HL-60 (cell line): ENCODE measurements around the gene BIRC7.
A peak's percentile ranks its signal among the peaks of the same experiment; 100 is the strongest.
"Not testable (repeated sequence)": the region's sequence is repeated elsewhere in the genome, so short reads cannot be mapped to it uniquely, and the experiment has no call there.

Experiments
- DNase-seq, 2 experiments: peaks; one replicate each; pipeline ENCODE4 v3.0.0-alpha.2; 2010 to 2020; ENCODE audit warnings: low read depth in 1 of 2, low spot score in 1 of 2
- H3K27ac ChIP-seq: fragments of 250-450 bp; sonication (Bioruptor Pico); replicated peaks from 2 replicates; pipeline ENCODE4 v1.5.1; 2020; ENCODE audit warnings: mild to moderate bottlenecking, moderate library complexity
- H3K27me3 ChIP-seq: fragments of 250-450 bp; sonication (Bioruptor Pico); 2 replicates; pipeline ENCODE4 v1.5.1; 2021; ENCODE audit warnings: mild to moderate bottlenecking, moderate library complexity; ENCODE audit not compliant: insufficient read depth, poor library complexity, severe bottlenecking
- H3K4me3 ChIP-seq: replicated peaks from 2 replicates; pipeline ENCODE4 v1.5.1; 2011; ENCODE audit warnings: mild to moderate bottlenecking, control low read depth, low read length; ENCODE audit not compliant: insufficient read depth
- GABPA ChIP-seq: IDR thresholded peaks from 2 replicates; pipeline ENCODE4 v1.6.1; 2012; ENCODE audit warnings: low read depth
- POLR2AphosphoS5 ChIP-seq: IDR thresholded peaks from 2 replicates; pipeline ENCODE4 v1.6.1; 2012; ENCODE audit warnings: low read depth
- SPI1 ChIP-seq: IDR thresholded peaks from 2 replicates; pipeline ENCODE4 v1.6.1; 2012; ENCODE audit warnings: low read depth, mild to moderate bottlenecking, borderline replicate concordance
- TF ChIP-seq, protein P1 (sequence below): IDR thresholded peaks from one replicate; pipeline ENCODE4 v1.5.1; 2011; ENCODE audit warnings: low read length, control low read depth, inconsistent platforms; ENCODE audit not compliant: insufficient read depth
- TF ChIP-seq, protein P2 (sequence below): IDR thresholded peaks from 2 replicates; pipeline ENCODE4 v1.6.1; 2012; ENCODE audit warnings: low read depth; ENCODE audit not compliant: insufficient replicate concordance

BIRC7 gene

DNA sequence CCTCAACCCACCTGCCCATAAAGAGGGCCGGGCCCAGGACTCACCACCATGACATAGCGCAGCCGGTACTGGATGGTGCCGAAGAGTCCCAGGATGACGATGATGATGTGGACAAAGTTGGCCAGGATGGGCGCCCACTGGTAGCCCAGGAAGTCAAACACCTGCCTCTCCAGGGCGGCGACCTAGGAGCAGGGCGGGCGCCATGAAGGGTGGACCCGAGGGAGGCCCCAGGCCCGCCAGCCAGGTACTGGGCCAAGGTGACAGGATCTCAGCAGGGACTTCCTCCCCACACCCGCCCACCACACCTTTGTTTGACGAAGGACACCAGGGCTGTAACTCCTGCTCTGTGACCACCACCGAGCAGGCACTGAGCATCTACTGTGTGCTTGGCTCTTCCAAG is 14.2 kb downstream of the BIRC7 start:
- Histone ChIP-seq H3K27me3 (peaks cover 38% of the 10 kb centered on the region), H3K27ac (no peak overlapping the region), H3K4me3 (no peak overlapping the region)
- TF ChIP-seq POLR2AphosphoS5 (no peak), SPI1 (no peak), GABPA (no peak)
- TF ChIP-seq, protein P1, sequence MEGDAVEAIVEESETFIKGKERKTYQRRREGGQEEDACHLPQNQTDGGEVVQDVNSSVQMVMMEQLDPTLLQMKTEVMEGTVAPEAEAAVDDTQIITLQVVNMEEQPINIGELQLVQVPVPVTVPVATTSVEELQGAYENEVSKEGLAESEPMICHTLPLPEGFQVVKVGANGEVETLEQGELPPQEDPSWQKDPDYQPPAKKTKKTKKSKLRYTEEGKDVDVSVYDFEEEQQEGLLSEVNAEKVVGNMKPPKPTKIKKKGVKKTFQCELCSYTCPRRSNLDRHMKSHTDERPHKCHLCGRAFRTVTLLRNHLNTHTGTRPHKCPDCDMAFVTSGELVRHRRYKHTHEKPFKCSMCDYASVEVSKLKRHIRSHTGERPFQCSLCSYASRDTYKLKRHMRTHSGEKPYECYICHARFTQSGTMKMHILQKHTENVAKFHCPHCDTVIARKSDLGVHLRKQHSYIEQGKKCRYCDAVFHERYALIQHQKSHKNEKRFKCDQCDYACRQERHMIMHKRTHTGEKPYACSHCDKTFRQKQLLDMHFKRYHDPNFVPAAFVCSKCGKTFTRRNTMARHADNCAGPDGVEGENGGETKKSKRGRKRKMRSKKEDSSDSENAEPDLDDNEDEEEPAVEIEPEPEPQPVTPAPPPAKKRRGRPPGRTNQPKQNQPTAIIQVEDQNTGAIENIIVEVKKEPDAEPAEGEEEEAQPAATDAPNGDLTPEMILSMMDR: no peak
- TF ChIP-seq, protein P2, sequence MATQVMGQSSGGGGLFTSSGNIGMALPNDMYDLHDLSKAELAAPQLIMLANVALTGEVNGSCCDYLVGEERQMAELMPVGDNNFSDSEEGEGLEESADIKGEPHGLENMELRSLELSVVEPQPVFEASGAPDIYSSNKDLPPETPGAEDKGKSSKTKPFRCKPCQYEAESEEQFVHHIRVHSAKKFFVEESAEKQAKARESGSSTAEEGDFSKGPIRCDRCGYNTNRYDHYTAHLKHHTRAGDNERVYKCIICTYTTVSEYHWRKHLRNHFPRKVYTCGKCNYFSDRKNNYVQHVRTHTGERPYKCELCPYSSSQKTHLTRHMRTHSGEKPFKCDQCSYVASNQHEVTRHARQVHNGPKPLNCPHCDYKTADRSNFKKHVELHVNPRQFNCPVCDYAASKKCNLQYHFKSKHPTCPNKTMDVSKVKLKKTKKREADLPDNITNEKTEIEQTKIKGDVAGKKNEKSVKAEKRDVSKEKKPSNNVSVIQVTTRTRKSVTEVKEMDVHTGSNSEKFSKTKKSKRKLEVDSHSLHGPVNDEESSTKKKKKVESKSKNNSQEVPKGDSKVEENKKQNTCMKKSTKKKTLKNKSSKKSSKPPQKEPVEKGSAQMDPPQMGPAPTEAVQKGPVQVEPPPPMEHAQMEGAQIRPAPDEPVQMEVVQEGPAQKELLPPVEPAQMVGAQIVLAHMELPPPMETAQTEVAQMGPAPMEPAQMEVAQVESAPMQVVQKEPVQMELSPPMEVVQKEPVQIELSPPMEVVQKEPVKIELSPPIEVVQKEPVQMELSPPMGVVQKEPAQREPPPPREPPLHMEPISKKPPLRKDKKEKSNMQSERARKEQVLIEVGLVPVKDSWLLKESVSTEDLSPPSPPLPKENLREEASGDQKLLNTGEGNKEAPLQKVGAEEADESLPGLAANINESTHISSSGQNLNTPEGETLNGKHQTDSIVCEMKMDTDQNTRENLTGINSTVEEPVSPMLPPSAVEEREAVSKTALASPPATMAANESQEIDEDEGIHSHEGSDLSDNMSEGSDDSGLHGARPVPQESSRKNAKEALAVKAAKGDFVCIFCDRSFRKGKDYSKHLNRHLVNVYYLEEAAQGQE: no peak
- no peak for DNase-seq

DNA sequence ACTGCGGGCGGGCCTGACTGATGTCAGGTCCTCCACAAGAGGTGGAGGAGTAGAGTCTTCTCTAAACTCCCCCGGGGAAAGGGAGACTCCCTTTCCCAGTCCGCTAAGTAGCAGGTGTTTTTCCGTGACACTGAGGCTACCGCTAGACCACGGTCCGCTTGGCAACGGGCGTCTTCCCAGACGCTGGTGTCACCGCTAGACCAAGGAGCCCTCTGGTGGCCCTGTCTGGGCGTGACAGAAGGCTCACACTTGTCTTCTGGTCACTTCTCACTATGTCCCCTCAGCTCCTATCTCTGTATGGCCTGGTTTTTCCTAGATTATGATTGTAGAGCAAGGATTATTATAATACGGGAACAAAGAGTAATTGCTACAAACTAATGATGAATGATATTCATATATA is 15.6 kb downstream of the BIRC7 start:
- H3K27me3 ChIP-seq: peaks cover 48% of the 10 kb centered on the region
- not testable (repeated sequence) for H3K27ac ChIP-seq, H3K4me3 ChIP-seq
- peak in 1 of 2 experiments; percentile 14 for DNase-seq

DNA sequence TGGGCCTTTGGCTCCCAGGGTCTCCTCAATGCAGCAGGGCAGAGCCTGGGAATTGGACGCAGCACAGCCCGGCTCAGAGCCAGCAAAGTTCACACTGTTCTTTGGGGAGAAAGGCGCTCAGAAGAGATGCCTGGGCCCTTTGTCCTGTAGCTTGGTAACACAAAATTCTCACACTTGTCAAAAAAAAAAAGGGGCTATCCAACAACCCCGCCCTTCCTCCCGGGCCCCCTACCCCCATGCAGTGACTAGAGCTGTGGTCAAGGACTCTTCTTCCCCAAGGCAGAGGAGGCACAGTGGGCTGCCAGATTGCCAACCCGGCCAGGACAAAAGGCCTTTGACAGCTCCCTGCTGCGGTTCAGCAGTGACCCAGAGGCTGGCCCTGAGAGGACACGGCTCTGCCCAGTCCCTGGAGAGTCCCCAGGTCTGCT is 16.6 kb downstream of the BIRC7 start:
- Histone ChIP-seq H3K27me3 (peaks cover 42% of the 10 kb centered on the region), H3K27ac (no peak overlapping the region), H3K4me3 (no peak overlapping the region)
- TF ChIP-seq, protein P1: no peak
- TF ChIP-seq GABPA: no peak
- TF ChIP-seq SPI1: no peak
- no peak for TF ChIP-seq POLR2AphosphoS5
- TF ChIP-seq, protein P2: no peak
- DNase-seq: no peak

DNA sequence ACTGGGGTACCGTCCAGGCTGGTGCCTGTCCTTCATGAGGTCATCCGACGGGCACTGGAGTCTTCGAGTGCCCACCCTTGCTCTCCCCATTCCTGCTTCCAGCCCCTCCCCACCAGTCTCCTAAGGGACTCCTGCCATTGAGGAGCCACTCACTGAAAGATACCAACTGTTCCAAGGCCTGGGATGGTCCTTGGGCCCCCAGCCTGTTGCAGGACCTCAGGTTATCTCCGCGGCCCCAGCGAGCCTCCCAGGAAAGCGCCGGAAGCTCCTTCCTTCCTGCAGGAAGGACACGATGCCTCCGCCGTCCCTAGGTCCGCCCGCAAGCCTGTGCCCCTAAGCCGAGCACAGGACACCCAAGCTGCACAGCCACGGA is 17.3 kb downstream of the BIRC7 start:
- peaks cover 40% of the 10 kb centered on the region for H3K27me3 ChIP-seq
- H3K27ac ChIP-seq: no peak overlapping the region
- DNase-seq: no peak
- TF ChIP-seq POLR2AphosphoS5 (no peak), SPI1 (no peak), GABPA (no peak)
- TF ChIP-seq, protein P1: no peak
- TF ChIP-seq, protein P2: no peak
- no peak overlapping the region for H3K4me3 ChIP-seq
